Peyer's patch (tissue), 4 donors: ENCODE results near the gene MAP3K7.

Experiments used
- CTCF ChIP-seq, 6 experiments: fragments of 450-650 bp in 4 of 6; fragments of 200-600 bp in 2 of 6; sonication (generic) in 1 of 6; IDR thresholded peaks; one replicate each; pipeline ENCODE4 v1.5.1; 2017 to 2019; ENCODE audit warnings: antibody characterized with exemption in 6 of 6, mild to moderate bottlenecking in 3 of 6, moderate library complexity in 1 of 6
- POLR2A ChIP-seq, 2 donors: fragments of 450-650 bp; IDR thresholded peaks; one replicate each; pipeline ENCODE4 v1.5.1; 2017; ENCODE audit warnings: antibody characterized with exemption in 2 of 2, mild to moderate bottlenecking in 2 of 2, moderate library complexity in 2 of 2

DNA sequence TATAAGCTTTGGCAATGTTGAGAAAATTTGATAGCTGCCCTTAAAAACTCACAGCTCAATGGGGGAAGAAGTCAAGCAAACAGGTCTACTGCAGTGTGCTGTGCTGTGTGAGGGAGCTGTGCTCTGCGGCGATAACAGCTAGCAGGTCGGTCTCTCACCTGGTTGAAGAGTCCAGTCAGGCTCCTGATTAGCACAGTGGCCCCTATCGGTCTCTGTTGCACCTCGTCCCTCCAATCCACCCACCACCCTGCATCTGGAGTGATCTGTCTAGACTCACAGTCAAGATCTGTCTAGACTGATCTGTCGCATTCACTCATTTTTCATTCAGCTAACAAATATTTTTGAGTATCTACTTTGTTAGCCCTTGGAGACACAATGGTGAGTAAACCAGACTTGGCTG is 94.1 kb downstream of the MAP3K7 start:
- TF ChIP-seq CTCF (IDR thresholded peaks at IDR 0.05): no peak
- no peak for TF ChIP-seq POLR2A (IDR thresholded peaks at IDR 0.05)
